Body of pancreas (tissue), 4 donors: Measurements from ENCODE around the gene OAS3. TPM values are rescaled to one million over a fixed set of nuclear protein-coding genes. Genes with fewer than 3 reads are reported as not detected.
"Not testable (repeated sequence)": the region's sequence is repeated elsewhere in the genome, so short reads cannot be mapped to it uniquely, and the experiment has no call there.

Experiments
- ATAC-seq: fragments of 150-250 bp; one replicate; pipeline ENCODE4 v1.9.1; 2016
- DNase-seq, 4 donors: peaks; one replicate each; pipeline ENCODE4 v3.0.0-alpha.2; 2019
- H3K27ac ChIP-seq, 4 donors: fragments of 200-600 bp; sonication (generic); 1 replicate in 3 of 4; 2 replicates in 1 of 4; pipeline versions ENCODE4 v1.5.1 to v1.6.1; 2016 to 2019; ENCODE audit warnings: mild to moderate bottlenecking in 1 of 4, mixed read lengths in 1 of 4, moderate library complexity in 1 of 4
- H3K27me3 ChIP-seq, 2 donors: fragments of 200-600 bp; sonication (generic); one replicate each; pipeline ENCODE4 v1.6.0; 2016; ENCODE audit warnings: mild to moderate bottlenecking in 1 of 2
- H3K36me3 ChIP-seq, 2 donors: fragments of 200-600 bp; sonication (generic); replicated peaks in 1 of 2; 2 replicates each; pipeline ENCODE4 v1.5.1; 2016; ENCODE audit warnings: low read depth in 2 of 2; ENCODE audit not compliant: insufficient read depth in 1 of 2
- H3K4me1 ChIP-seq: fragments of 200-600 bp; sonication (generic); one replicate; pipeline ENCODE4 v1.6.0; 2016
- H3K4me3 ChIP-seq, 2 donors: fragments of 200-600 bp; sonication (generic); 1 replicate in 1 of 2; 2 replicates in 1 of 2; pipeline ENCODE4 v1.5.1; 2016 to 2019
- H3K9me3 ChIP-seq, 3 donors: fragments of 200-600 bp; sonication (generic); 1 replicate in 2 of 3; 2 replicates in 1 of 3; pipeline ENCODE4 v1.5.1; 2016
- CTCF ChIP-seq, 7 experiments: fragments of 450-650 bp in 4 of 7; fragments of 200-600 bp in 3 of 7; sonication (generic) in 3 of 7; IDR thresholded peaks; one replicate each; pipeline ENCODE4 v1.5.1; 2016 to 2019; ENCODE audit warnings: antibody characterized with exemption in 7 of 7
- POLR2A ChIP-seq, 3 donors: fragments of 450-650 bp; IDR thresholded peaks; one replicate each; pipeline ENCODE4 v1.6.1; 2016; ENCODE audit warnings: antibody characterized with exemption in 3 of 3, mild to moderate bottlenecking in 2 of 3
- WGBS, 2 donors: methylation state at CpG; one replicate each; pipeline ENCODE4 v1.1.5; 2017; 5-methylcytosine and 5-hydroxymethylcytosine counted together
- intact Hi-C: fragments of 100-400 bp; cut with DNase I; formaldehyde crosslinking; loops from one replicate; pipeline ENCODE4 v1.15.1; 2023
- total RNA-seq, 2 donors: library from RNA; depleted of rRNA; stranded (reverse); fragments of >200 nt; gene quantifications; one replicate each; pipeline ENCODE4 v1.1.0, GENCODE V29; 2016

The OAS3 gene
- total RNA-seq, 2 donors from 2014 or later = 2.3 to 18.1 TPM

- H3K36me3 ChIP-seq = no peaks in the 10 kb centered on the region
- intact Hi-C loops = no loop called here
Measured at GRCh38 chr12:112986291-112986800, 48.1 kb downstream of the OAS3 start.

GRCh38 chr12:112987561-112987960 is 49.3 kb downstream of the OAS3 start:
- TF ChIP-seq POLR2A (IDR thresholded peaks at IDR 0.05) (no peak), CTCF (IDR thresholded peaks at IDR 0.05) (no peak)
- H3K4me1 ChIP-seq = no peaks in the 10 kb centered on the region
- H3K4me3 ChIP-seq = no peak overlapping the region
- no peaks in the 10 kb centered on the region for H3K36me3 ChIP-seq
- no peaks in the 10 kb centered on the region for H3K9me3 ChIP-seq
- 69 to 70% methylated on average over 2 of the region's 2 CpGs for WGBS, 2 donors
- DNase-seq (no peak), ATAC-seq (no peak)
- H3K27ac ChIP-seq = no peak overlapping the region
- intact Hi-C loops = no loop called here
- H3K27me3 ChIP-seq = no peaks in the 10 kb centered on the region

More at GRCh38 chr12:112986291-112986800, 48.1 kb downstream of the OAS3 start:
- DNase-seq (no peak), ATAC-seq (no peak)
- Histone ChIP-seq H3K4me3 (no peak overlapping the region), H3K4me1 (no peaks in the 10 kb centered on the region), H3K27me3 (no peaks in the 10 kb centered on the region), H3K27ac (no peak overlapping the region), H3K9me3 (no peaks in the 10 kb centered on the region)
- TF ChIP-seq CTCF (IDR thresholded peaks at IDR 0.05) (no peak), POLR2A (IDR thresholded peaks at IDR 0.05) (no peak)
- 83 to 94% methylated on average over 3 to 7 of the region's 7 CpGs for WGBS, 2 donors

DNA sequence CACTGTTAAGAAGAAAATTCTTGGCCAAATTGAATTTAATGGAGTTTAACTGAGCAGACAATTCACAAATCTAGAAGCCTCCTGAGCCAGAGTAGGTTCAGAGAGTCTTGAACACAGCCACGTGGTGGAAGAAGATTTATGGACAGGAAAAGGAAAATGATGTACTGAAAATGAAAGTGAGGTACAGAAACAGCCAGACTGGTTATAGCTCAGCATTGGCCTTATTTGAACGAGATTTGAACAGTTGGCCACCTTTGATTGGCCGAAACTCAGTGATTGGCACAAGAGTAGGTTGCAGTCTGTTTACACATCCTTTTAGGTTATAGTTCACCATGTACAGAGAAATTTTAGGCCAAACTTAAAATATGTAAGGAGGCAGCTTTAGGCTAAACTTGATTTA is 50.0 kb downstream of the OAS3 start:
- Histone ChIP-seq H3K9me3 (no peaks in the 10 kb centered on the region), H3K4me1 (no peaks in the 10 kb centered on the region), H3K27me3 (no peaks in the 10 kb centered on the region), H3K27ac (no peak overlapping the region), H3K36me3 (no peaks in the 10 kb centered on the region), H3K4me3 (no peak overlapping the region)
- 43 to 49% methylated on average over 3 of the region's 3 CpGs for WGBS, 2 donors
- intact Hi-C loops = no loop called here
- no peak for DNase-seq
- TF ChIP-seq CTCF (IDR thresholded peaks at IDR 0.05) (no peak), POLR2A (IDR thresholded peaks at IDR 0.05) (no peak)
- no peak for ATAC-seq

- not testable (repeated sequence) for H3K4me1 ChIP-seq, ATAC-seq
- WGBS, 2 donors = 65 to 72% methylated on average over 3 of the region's 3 CpGs
Measured at GRCh38 chr12:112988823-112989385, 50.6 kb downstream of the OAS3 start.

GRCh38 chr12:112989806-112990205 is 51.5 kb downstream of the OAS3 start:
- TF ChIP-seq CTCF (IDR thresholded peaks at IDR 0.05) (no peak), POLR2A (IDR thresholded peaks at IDR 0.05) (no peak)
- Histone ChIP-seq H3K4me3 (no peak overlapping the region), H3K27me3 (no peaks in the 10 kb centered on the region), H3K9me3 (no peaks in the 10 kb centered on the region), H3K27ac (no peak overlapping the region), H3K36me3 (no peaks in the 10 kb centered on the region), H3K4me1 (no peaks in the 10 kb centered on the region)
- ATAC-seq = no peak
- DNase-seq = no peak
- intact Hi-C loops = no loop called here
- 28 to 43% methylated on average over 1 of the region's 1 CpG for WGBS, 2 donors

More at GRCh38 chr12:112988823-112989385, 50.6 kb downstream of the OAS3 start:
- intact Hi-C loops, DNase-seq, H3K36me3 ChIP-seq, H3K4me3 ChIP-seq, H3K9me3 ChIP-seq, H3K27ac ChIP-seq, H3K27me3 ChIP-seq: not testable (repeated sequence)
